H1 (cell line): ENCODE results near the gene ACTA2. TPM values are rescaled to one million over a fixed set of nuclear protein-coding genes. Genes with fewer than 3 reads are reported as not detected.

Experiments
- CTCF ChIA-PET: fragments of 300-600 bp; sonication (Branson Sonifier 250); formaldehyde crosslinking; loops from one replicate; lab custom pipeline; 2021; ENCODE audit not compliant: partially characterized antibody; lab: Charles Lee
- POLR2A ChIA-PET: fragments of 300-600 bp; sonication (Branson Sonifier 250); formaldehyde crosslinking; loops from one replicate; lab custom pipeline; 2021; ENCODE audit warnings: inconsistent platforms; ENCODE audit not compliant: partially characterized antibody; lab: Charles Lee
- DNase-seq, 2 experiments: peaks; one replicate each; pipeline versions ENCODE4 v3.0.0 to v3.0.0-alpha.2; 2010 to 2022; ENCODE audit warnings: low spot score in 2 of 2, low read depth in 1 of 2, mixed read lengths in 1 of 2
- FAIRE-seq: peaks from 2 replicates; lab custom pipeline; 2011; peaks lifted over from hg19 to GRCh38; lab: Jason Lieb, UNC
- H2AFZ ChIP-seq: 2 replicates; pipeline ENCODE4 v1.8.1; 2012; ENCODE audit warnings: low read length, inconsistent platforms
- H2AK5ac ChIP-seq: 2 replicates; pipeline ENCODE4 v1.6.1; 2013; ENCODE audit warnings: low read depth, low read length
- H2BK120ac ChIP-seq: replicated peaks from 2 replicates; pipeline ENCODE3; 2013; ENCODE audit warnings: low read depth, low read length, inconsistent platforms
- H2BK12ac ChIP-seq: 2 replicates; pipeline ENCODE4 v1.6.1; 2013; ENCODE audit warnings: low read depth, low read length
- H2BK15ac ChIP-seq: 2 replicates; pipeline ENCODE4 v1.6.1; 2013; ENCODE audit warnings: low read length
- H2BK20ac ChIP-seq: 2 replicates; pipeline ENCODE4 v1.6.1; 2013; ENCODE audit warnings: low read length
- H2BK5ac ChIP-seq: 2 replicates; pipeline ENCODE4 v1.6.1; 2013; ENCODE audit warnings: low read depth, low read length
- H3K14ac ChIP-seq: 2 replicates; pipeline ENCODE4 v1.6.1; 2013; ENCODE audit warnings: inconsistent platforms; ENCODE audit not compliant: insufficient read length
- H3K18ac ChIP-seq: 2 replicates; pipeline ENCODE4 v1.6.1; 2013; ENCODE audit warnings: low read length; ENCODE audit errors: extremely low read depth
- H3K23ac ChIP-seq: 2 replicates; pipeline ENCODE4 v1.6.1; 2013; ENCODE audit warnings: inconsistent platforms; ENCODE audit not compliant: insufficient read length
- H3K23me2 ChIP-seq: 2 replicates; pipeline ENCODE4 v1.6.1; 2013; ENCODE audit warnings: low read depth, low read length
- H3K27ac ChIP-seq: 2 replicates; pipeline ENCODE4 v1.6.1; 2011; ENCODE audit warnings: low read depth, low read length, inconsistent platforms
- H3K27me3 ChIP-seq, 4 experiments: replicated peaks in 1 of 4; 1 replicate in 1 of 4; 2 replicates in 3 of 4; pipeline versions ENCODE4 v1.6.1 to v1.8.1; 2011 to 2013; ENCODE audit warnings: low read length in 3 of 4, mild to moderate bottlenecking in 3 of 4, inconsistent platforms in 2 of 4, mixed read lengths in 2 of 4, moderate library complexity in 1 of 4; ENCODE audit not compliant: control insufficient read depth in 3 of 4, insufficient read depth in 3 of 4; ENCODE audit errors: extremely low read depth in 1 of 4
- H3K36me3 ChIP-seq, 4 experiments: 2 replicates each; pipeline versions ENCODE4 v1.6.1 to v1.8.1; 2011 to 2013; ENCODE audit warnings: mild to moderate bottlenecking in 4 of 4, low read length in 3 of 4, moderate library complexity in 2 of 4, control low read depth in 1 of 4, inconsistent platforms in 1 of 4; ENCODE audit not compliant: insufficient read depth in 4 of 4, control insufficient read depth in 2 of 4
- H3K4ac ChIP-seq: replicated peaks from 2 replicates; pipeline ENCODE3; 2013; ENCODE audit warnings: low read length, low read depth, mixed read lengths, inconsistent platforms; ENCODE audit not compliant: insufficient read length
- H3K4me1 ChIP-seq, 4 experiments: replicated peaks in 1 of 4; 1 replicate in 1 of 4; 2 replicates in 3 of 4; pipeline versions ENCODE4 v1.6.1 to v1.8.1; 2011 to 2013; ENCODE audit warnings: low read length in 3 of 4, inconsistent platforms in 2 of 4, mixed read lengths in 1 of 4; ENCODE audit not compliant: insufficient read depth in 4 of 4, control insufficient read depth in 3 of 4
- H3K4me2 ChIP-seq, 2 experiments: 2 replicates each; pipeline versions ENCODE4 v1.6.1 to v1.8.1; 2011 to 2013; ENCODE audit warnings: low read depth in 2 of 2, low read length in 2 of 2, control low read depth in 1 of 2, inconsistent platforms in 1 of 2, mild to moderate bottlenecking in 1 of 2; ENCODE audit not compliant: insufficient read depth in 1 of 2
- H3K4me3 ChIP-seq, 4 experiments: fragments of 200-600, 300-600 bp in 1 of 4; sonication (generic), shearing (Covaris generic), sonication (Bioruptor Twin) in 1 of 4; 2 replicates each; pipeline versions ENCODE4 v1.5.1 to v1.8.1; 2011 to 2016; ENCODE audit warnings: low read length in 4 of 4, low read depth in 3 of 4, control low read depth in 2 of 4, inconsistent platforms in 2 of 4, mild to moderate bottlenecking in 2 of 4, mixed read lengths in 1 of 4, moderate library complexity in 1 of 4; ENCODE audit not compliant: insufficient read depth in 2 of 4; ENCODE audit errors: extremely low read depth in 1 of 4
- H3K56ac ChIP-seq: replicated peaks from 2 replicates; pipeline ENCODE3; 2013; ENCODE audit warnings: low read depth, mild to moderate bottlenecking, mixed read lengths, low read length, inconsistent platforms; ENCODE audit not compliant: insufficient read length
- H3K79me1 ChIP-seq: 2 replicates; pipeline ENCODE4 v1.6.1; 2013; ENCODE audit warnings: low read depth, low read length, control low read depth
- H3K79me2 ChIP-seq, 2 experiments: 2 replicates each; pipeline versions ENCODE4 v1.6.1 to v1.8.1; 2012 to 2013; ENCODE audit warnings: low read length in 2 of 2, mild to moderate bottlenecking in 2 of 2, inconsistent platforms in 1 of 2; ENCODE audit not compliant: insufficient read depth in 2 of 2, control insufficient read depth in 1 of 2
- H3K9ac ChIP-seq, 4 experiments: replicated peaks in 1 of 4; 1 replicate in 1 of 4; 2 replicates in 3 of 4; pipeline versions ENCODE4 v1.6.1 to v1.8.1; 2011 to 2013; ENCODE audit warnings: low read depth in 3 of 4, low read length in 3 of 4, control low read depth in 2 of 4, mild to moderate bottlenecking in 2 of 4, moderate library complexity in 2 of 4, inconsistent platforms in 1 of 4; ENCODE audit errors: extremely low read depth in 1 of 4
- H3K9me3 ChIP-seq, 2 experiments: 2 replicates each; pipeline versions ENCODE4 v1.6.1 to v1.8.1; 2012 to 2013; ENCODE audit warnings: mild to moderate bottlenecking in 2 of 2, moderate library complexity in 2 of 2, control low read depth in 1 of 2, inconsistent platforms in 1 of 2, low read depth in 1 of 2, low read length in 1 of 2, mixed read lengths in 1 of 2; ENCODE audit not compliant: insufficient read depth in 2 of 2
- H4K20me1 ChIP-seq, 2 experiments: replicated peaks in 1 of 2; 2 replicates each; pipeline versions ENCODE3 to v1.8.1; 2011 to 2013; ENCODE audit warnings: inconsistent platforms in 2 of 2, low read length in 2 of 2, mild to moderate bottlenecking in 1 of 2; ENCODE audit not compliant: insufficient read depth in 2 of 2, control insufficient read depth in 1 of 2
- H4K5ac ChIP-seq: 2 replicates; pipeline ENCODE4 v1.6.1; 2013; ENCODE audit warnings: low read length, low read depth, mixed read lengths, inconsistent platforms; ENCODE audit not compliant: insufficient read length
- H4K8ac ChIP-seq: 2 replicates; pipeline ENCODE4 v1.8.0; 2013; ENCODE audit warnings: mild to moderate bottlenecking, moderate library complexity, low read length, inconsistent platforms; ENCODE audit not compliant: insufficient read depth; ENCODE audit errors: extremely low read depth
- H4K91ac ChIP-seq: replicated peaks from 2 replicates; pipeline ENCODE3; 2013; ENCODE audit warnings: low read length, mixed read lengths, inconsistent platforms; ENCODE audit not compliant: insufficient read length
- ASH2L ChIP-seq: fragments of 200-600, 300-600 bp; sonication (generic); IDR thresholded peaks from one replicate; pipeline ENCODE4 v1.7.1; 2017; ENCODE audit warnings: low read length
- BRCA1 ChIP-seq: IDR thresholded peaks from 2 replicates; pipeline ENCODE4 v1.6.1; 2012; ENCODE audit warnings: low read depth, low read length, improper control_type of control experiment
- CHD2 ChIP-seq: IDR thresholded peaks from 2 replicates; pipeline ENCODE4 v1.6.1; 2012; ENCODE audit warnings: low read length, improper control_type of control experiment
- CTBP2 ChIP-seq: IDR thresholded peaks from 2 replicates; pipeline ENCODE4 v1.7.0; 2011; ENCODE audit warnings: borderline replicate concordance, mild to moderate bottlenecking, moderate library complexity, mixed read lengths, low read length; ENCODE audit not compliant: insufficient read depth, insufficient read length
- JUN ChIP-seq: IDR thresholded peaks from 2 replicates; pipeline ENCODE4 v1.6.1; 2011; ENCODE audit warnings: low read depth, mild to moderate bottlenecking, improper control_type of control experiment, low read length
- NRF1 ChIP-seq: IDR thresholded peaks from 2 replicates; pipeline ENCODE4 v1.6.1; 2011; ENCODE audit warnings: mild to moderate bottlenecking, low read depth, low read length, improper control_type of control experiment
- POLR2AphosphoS5 ChIP-seq: IDR thresholded peaks from 2 replicates; pipeline ENCODE4 v1.6.1; 2011; ENCODE audit warnings: low read depth, low read length
- POU5F1 ChIP-seq: IDR thresholded peaks from 2 replicates; pipeline ENCODE4 v1.6.1; 2011; ENCODE audit warnings: low read depth, mild to moderate bottlenecking, low read length, moderate library complexity
- RAD21 ChIP-seq, 2 experiments: IDR thresholded peaks in 1 of 2; conservative IDR thresholded peaks in 1 of 2; 2 replicates each; pipeline ENCODE4 v1.6.1; 2011; ENCODE audit warnings: low read depth in 2 of 2, low read length in 2 of 2, improper control_type of control experiment in 1 of 2, inconsistent platforms in 1 of 2, mild to moderate bottlenecking in 1 of 2, moderate library complexity in 1 of 2
- RNF2 ChIP-seq: fragments of 200-900, 300-1000 bp; sonication (generic); IDR thresholded peaks from 2 replicates; pipeline ENCODE4 v1.7.1; 2016; ENCODE audit warnings: borderline replicate concordance, low read depth, mild to moderate bottlenecking, antibody characterized with exemption, low read length; ENCODE audit not compliant: poor library complexity, severe bottlenecking; ENCODE audit errors: missing control alignments
- SIX5 ChIP-seq: IDR thresholded peaks from 2 replicates; pipeline ENCODE4 v1.6.1; 2011; ENCODE audit warnings: mild to moderate bottlenecking, low read depth, low read length
- SUZ12 ChIP-seq: fragments of 200-600 bp; sonication (generic); IDR thresholded peaks from 2 replicates; pipeline ENCODE4 v1.6.1; 2012; ENCODE audit warnings: mild to moderate bottlenecking, inconsistent platforms, low read length, moderate library complexity, mixed read lengths
- TCF12 ChIP-seq: IDR thresholded peaks from 2 replicates; pipeline ENCODE4 v1.6.1; 2011; ENCODE audit warnings: low read depth, mild to moderate bottlenecking, low read length
- WGBS, 2 experiments: shearing (Covaris generic) in 1 of 2; methylation state at CpG; one replicate each; pipeline versions ENCODE4 v1.1.6 to v1.1.7; 2013 to 2015; ENCODE audit warnings: low lambda C conversion rate in 2 of 2, mixed read lengths in 2 of 2, inconsistent platforms in 1 of 2, low coverage in 1 of 2, missing lambda C conversion rate in 1 of 2; ENCODE audit not compliant: insufficient replicate concordance in 2 of 2, insufficient coverage in 1 of 2, insufficient read length in 1 of 2; ENCODE audit errors: extremely low coverage in 1 of 2, missing lambda C conversion rate in 1 of 2; 5-methylcytosine and 5-hydroxymethylcytosine counted together
- polyA plus RNA-seq, 7 experiments: library from polyadenylated mRNA; depleted of rRNA in 3 of 7; stranded (reverse) in 5 of 7; unstranded in 2 of 7; fragments of >200 nt in 5 of 7; fragments of 200-250 nt in 2 of 7; gene quantifications; 1 replicate in 5 of 7; 2 replicates in 1 of 7; 4 replicates in 1 of 7; pipeline versions ENCODE4 v1.2.1 to v1.2.3, GENCODE V29; 2011 to 2013; ENCODE audit warnings: missing spikeins in 2 of 7, mixed read lengths in 2 of 7
- total RNA-seq: library from RNA; stranded (reverse); fragmentation: NEBNext Ultra II Directional; extraction: Animal tissue kit (Norgen Biotek cat#: 25700); gene quantifications from 2 replicates; pipeline ENCODE4 v1.2.1, GENCODE V29; 2021

ACTA2 gene
- total and polyA plus RNA-seq, 2 of the 8 experiments (the other 6 are each of a cell fraction or from before 2014, with no cell fraction given): 3.5 to 8.9 TPM

- POLR2A ChIA-PET: no interaction called here
- Histone ChIP-seq H4K91ac (no peak overlapping the region), H2BK120ac (no peak overlapping the region), H3K4me2 (no peak overlapping the region), H3K9ac (no peak overlapping the region), H4K5ac (no peak overlapping the region), H3K23ac (no peak overlapping the region), H3K23me2 (no peaks in the 10 kb centered on the region), H2AK5ac (no peak overlapping the region), H4K20me1 (no peaks in the 10 kb centered on the region), H3K56ac (no peak overlapping the region), H3K4me3 (no peak overlapping the region), H3K9me3 (no peaks in the 10 kb centered on the region), H3K27ac (no peak overlapping the region), H3K4me1 (no peaks in the 10 kb centered on the region), H2BK12ac (no peak overlapping the region), H2AFZ (no peak overlapping the region), H3K79me1 (no peaks in the 10 kb centered on the region), H3K14ac (no peak overlapping the region), H2BK15ac (no peak overlapping the region), H3K27me3 (no peaks in the 10 kb centered on the region), H3K79me2 (no peaks in the 10 kb centered on the region), H3K4ac (no peak overlapping the region), H3K18ac (no peak overlapping the region), H2BK5ac (no peak overlapping the region), H3K36me3 (no peaks in the 10 kb centered on the region), H4K8ac (no peak overlapping the region), H2BK20ac (no peak overlapping the region)
- no peak for TF ChIP-seq CTBP2
- TF ChIP-seq NRF1: no peak
- no peak for TF ChIP-seq POLR2AphosphoS5
- no peak for TF ChIP-seq POU5F1
- TF ChIP-seq TCF12: no peak
- TF ChIP-seq CHD2: no peak
- no peak for TF ChIP-seq SUZ12
- TF ChIP-seq BRCA1: no peak
- TF ChIP-seq RNF2: no peak
- no peak for TF ChIP-seq SIX5
- no peak for TF ChIP-seq JUN
- no peak for TF ChIP-seq ASH2L
- no peak for TF ChIP-seq RAD21 (IDR thresholded peaks at IDR 0.05 in 1 of 2, conservative IDR thresholded peaks at IDR 0.05 in 1 of 2; ENCODE audit: low read depth in 2 of 2, low read length in 2 of 2)
- FAIRE-seq (no peak), DNase-seq (no peak)
- CTCF ChIA-PET: interaction anchor here (1.3 to 9.1 kb wide), 4 partner anchors 60 to 291 kb away, joined by 3 to 279 read pairs (median 4); no protein-coding TSS in a partner anchor
- 92% methylated on average over 6 of the region's 6 CpGs; no CpG with 5 or more reads in 1 of the 2 experiments for WGBS, 2 experiments
Measured at GRCh38 chr10:88926566-88927415, 25.8 kb downstream of the ACTA2 start.
